Duodenal mucosa (tissue), 2 donors: ENCODE results near the gene C6orf58.

Experiments
- H3K27ac ChIP-seq: one replicate; pipeline ENCODE4 v1.7.0; 2013; ENCODE audit warnings: low read depth, low read length
- H3K27me3 ChIP-seq, 2 donors: one replicate each; pipeline ENCODE4 v1.7.0; 2013; ENCODE audit warnings: low read length in 2 of 2, control low read depth in 1 of 2; ENCODE audit not compliant: insufficient read depth in 2 of 2, control insufficient read depth in 1 of 2
- H3K36me3 ChIP-seq, 2 donors: one replicate each; pipeline ENCODE4 v1.7.0; 2013; ENCODE audit warnings: low read length in 2 of 2, control low read depth in 1 of 2; ENCODE audit not compliant: insufficient read depth in 2 of 2, control insufficient read depth in 1 of 2
- H3K4me1 ChIP-seq, 2 donors: one replicate each; pipeline ENCODE4 v1.7.0; 2013; ENCODE audit warnings: low read length in 2 of 2, control low read depth in 1 of 2; ENCODE audit not compliant: insufficient read depth in 2 of 2, control insufficient read depth in 1 of 2
- H3K4me3 ChIP-seq, 2 donors: one replicate each; pipeline ENCODE4 v1.7.0; 2013; ENCODE audit warnings: low read length in 2 of 2, low read depth in 1 of 2
- H3K9ac ChIP-seq, 2 donors: one replicate each; pipeline ENCODE4 v1.7.0; 2013; ENCODE audit warnings: low read length in 2 of 2, low read depth in 1 of 2
- H3K9me3 ChIP-seq, 2 donors: one replicate each; pipeline ENCODE4 v1.7.0; 2013; ENCODE audit warnings: low read length in 2 of 2, control low read depth in 1 of 2; ENCODE audit not compliant: control insufficient read depth in 1 of 2

C6orf58 gene

GRCh38 chr6:127564761-127565160 lies 12.2 kb upstream of the C6orf58 start:
- Histone ChIP-seq H3K4me1 (no peaks in the 10 kb centered on the region), H3K36me3 (no peaks in the 10 kb centered on the region), H3K4me3 (no peak overlapping the region), H3K27ac (no peak overlapping the region), H3K9me3 (no peaks in the 10 kb centered on the region), H3K9ac (no peak overlapping the region), H3K27me3 (no peaks in the 10 kb centered on the region)

GRCh38 chr6:127566119-127566518 lies 10.9 kb upstream of the C6orf58 start:
- no peaks in the 10 kb centered on the region for H3K4me1 ChIP-seq
- H3K36me3 ChIP-seq: no peaks in the 10 kb centered on the region
- no peaks in the 10 kb centered on the region for H3K27me3 ChIP-seq
- H3K4me3 ChIP-seq: no peak overlapping the region
- H3K9ac ChIP-seq: no peak overlapping the region
- H3K9me3 ChIP-seq: no peaks in the 10 kb centered on the region
- H3K27ac ChIP-seq: no peak overlapping the region

- Histone ChIP-seq H3K9ac (no peak overlapping the region), H3K4me3 (no peak overlapping the region), H3K27me3 (no peaks in the 10 kb centered on the region), H3K4me1 (no peaks in the 10 kb centered on the region), H3K27ac (no peak overlapping the region), H3K9me3 (no peaks in the 10 kb centered on the region), H3K36me3 (no peaks in the 10 kb centered on the region)
Measured at GRCh38 chr6:127566651-127567050, 10.3 kb upstream of the C6orf58 start.

GRCh38 chr6:127567476-127567875 lies 9.5 kb upstream of the C6orf58 start:
- no peaks in the 10 kb centered on the region for H3K27me3 ChIP-seq

GRCh38 chr6:127570739-127571389 lies 6.1 kb upstream of the C6orf58 start:
- no peak overlapping the region for H3K9ac ChIP-seq

More at GRCh38 chr6:127567476-127567875, 9.5 kb upstream of the C6orf58 start:
- no peak overlapping the region for H3K4me3 ChIP-seq
- no peaks in the 10 kb centered on the region for H3K9me3 ChIP-seq
- H3K27ac ChIP-seq: no peak overlapping the region
- H3K36me3 ChIP-seq: no peaks in the 10 kb centered on the region
- H3K9ac ChIP-seq: no peak overlapping the region
- H3K4me1 ChIP-seq: no peaks in the 10 kb centered on the region

GRCh38 chr6:127578900-127579299 lies 1.9 kb downstream of the C6orf58 start:
- Histone ChIP-seq H3K9ac (no peak overlapping the region), H3K4me1 (no peaks in the 10 kb centered on the region), H3K9me3 (no peaks in the 10 kb centered on the region), H3K27me3 (no peaks in the 10 kb centered on the region), H3K36me3 (no peaks in the 10 kb centered on the region), H3K27ac (no peak overlapping the region), H3K4me3 (no peak overlapping the region)

More at GRCh38 chr6:127570739-127571389, 6.1 kb upstream of the C6orf58 start:
- Histone ChIP-seq H3K27me3 (no peaks in the 10 kb centered on the region), H3K9me3 (no peaks in the 10 kb centered on the region), H3K4me1 (no peaks in the 10 kb centered on the region), H3K36me3 (no peaks in the 10 kb centered on the region), H3K27ac (no peak overlapping the region), H3K4me3 (no peak overlapping the region)

GRCh38 chr6:127581576-127581975 lies 4.6 kb downstream of the C6orf58 start:
- H3K36me3 ChIP-seq: no peaks in the 10 kb centered on the region
- H3K27ac ChIP-seq: no peak overlapping the region
- H3K4me1 ChIP-seq: no peaks in the 10 kb centered on the region
- no peaks in the 10 kb centered on the region for H3K9me3 ChIP-seq
- no peaks in the 10 kb centered on the region for H3K27me3 ChIP-seq
- H3K9ac ChIP-seq: no peak overlapping the region
- H3K4me3 ChIP-seq: no peak overlapping the region

GRCh38 chr6:127582777-127583462 lies 5.9 kb downstream of the C6orf58 start:
- Histone ChIP-seq H3K27ac (no peak overlapping the region), H3K36me3 (no peaks in the 10 kb centered on the region), H3K4me3 (no peak overlapping the region), H3K9me3 (no peaks in the 10 kb centered on the region), H3K4me1 (no peaks in the 10 kb centered on the region), H3K9ac (no peak overlapping the region), H3K27me3 (no peaks in the 10 kb centered on the region)

GRCh38 chr6:127585123-127585522 lies 8.1 kb downstream of the C6orf58 start:
- no peaks in the 10 kb centered on the region for H3K4me1 ChIP-seq
- no peak overlapping the region for H3K27ac ChIP-seq
- H3K27me3 ChIP-seq: no peaks in the 10 kb centered on the region
- no peak overlapping the region for H3K9ac ChIP-seq
- H3K4me3 ChIP-seq: no peak overlapping the region
- H3K36me3 ChIP-seq: no peaks in the 10 kb centered on the region
- H3K9me3 ChIP-seq: no peaks in the 10 kb centered on the region

GRCh38 chr6:127586372-127586771 lies 9.4 kb downstream of the C6orf58 start:
- no peak overlapping the region for H3K4me3 ChIP-seq
- H3K4me1 ChIP-seq: no peaks in the 10 kb centered on the region
- H3K27ac ChIP-seq: no peak overlapping the region
- no peaks in the 10 kb centered on the region for H3K36me3 ChIP-seq
- no peak overlapping the region for H3K9ac ChIP-seq
- no peaks in the 10 kb centered on the region for H3K9me3 ChIP-seq
- H3K27me3 ChIP-seq: no peaks in the 10 kb centered on the region
